Hepatocyte (in vitro differentiated cells): ENCODE measurements around the gene RBM47. TPM values are rescaled to one million over a fixed set of nuclear protein-coding genes. Genes with fewer than 3 reads are reported as not detected.
"Not testable (repeated sequence)": the region's sequence is repeated elsewhere in the genome, so short reads cannot be mapped to it uniquely, and the experiment has no call there.

Experiments
- DNase-seq: peaks from one replicate; pipeline ENCODE4 v3.0.0-alpha.2; 2016; ENCODE audit warnings: low spot score
- H2AFZ ChIP-seq: fragments of 200-600 bp; sonication (generic); 2 replicates; pipeline ENCODE4 v1.6.0; 2016; ENCODE audit warnings: antibody characterized with exemption, mild to moderate bottlenecking
- H3K27ac ChIP-seq: fragments of 200-600 bp; sonication (generic); 2 replicates; pipeline ENCODE4 v1.5.1; 2016; ENCODE audit warnings: mild to moderate bottlenecking
- H3K27me3 ChIP-seq: fragments of 200-600 bp; sonication (generic); 2 replicates; pipeline ENCODE4 v1.6.1; 2016
- H3K36me3 ChIP-seq: fragments of 200-600 bp; sonication (generic); replicated peaks from 2 replicates; pipeline ENCODE4 v1.5.1; 2016; ENCODE audit warnings: low read depth; ENCODE audit not compliant: insufficient read depth
- H3K4me1 ChIP-seq: fragments of 200-600 bp; sonication (generic); 2 replicates; pipeline ENCODE4 v1.5.1; 2016; ENCODE audit warnings: mild to moderate bottlenecking, moderate library complexity; ENCODE audit not compliant: insufficient read depth
- H3K4me2 ChIP-seq: fragments of 200-600 bp; sonication (generic); 2 replicates; pipeline ENCODE4 v1.6.0; 2016
- H3K4me3 ChIP-seq: fragments of 200-600 bp; sonication (generic); 2 replicates; pipeline ENCODE4 v1.5.1; 2016; ENCODE audit warnings: mild to moderate bottlenecking
- H3K79me2 ChIP-seq: fragments of 200-600 bp; sonication (generic); 2 replicates; pipeline ENCODE4 v1.6.0; 2017; ENCODE audit warnings: mild to moderate bottlenecking
- H3K9me2 ChIP-seq: fragments of 200-600 bp; sonication (generic); replicated peaks from 2 replicates; pipeline ENCODE4 v1.6.0; 2017; ENCODE audit warnings: mild to moderate bottlenecking; ENCODE audit not compliant: insufficient read depth
- H3K9me3 ChIP-seq: fragments of 200-600 bp; sonication (generic); 2 replicates; pipeline ENCODE4 v1.5.1; 2016; ENCODE audit warnings: low read depth, mild to moderate bottlenecking
- H4K20me1 ChIP-seq: fragments of 200-600 bp; sonication (generic); 2 replicates; pipeline ENCODE4 v1.6.0; 2016; ENCODE audit warnings: mild to moderate bottlenecking; ENCODE audit not compliant: insufficient read depth, poor library complexity, severe bottlenecking
- EZH2 ChIP-seq: fragments of 200-600 bp; sonication (generic); IDR thresholded peaks from 2 replicates; pipeline ENCODE4 v1.6.1; 2016; ENCODE audit warnings: antibody characterized with exemption, mild to moderate bottlenecking, borderline replicate concordance
- EZH2phosphoT487 ChIP-seq: fragments of 200-600 bp; sonication (generic); IDR thresholded peaks from one replicate; pipeline ENCODE4 v1.6.1; 2018; ENCODE audit warnings: antibody characterized with exemption, mild to moderate bottlenecking, low read depth, moderate library complexity; ENCODE audit not compliant: unreplicated experiment, severe bottlenecking
- WGBS: methylation state at CpG from one replicate; pipeline ENCODE4 v1.1.6; 2016; ENCODE audit warnings: low lambda C conversion rate; ENCODE audit errors: missing lambda C conversion rate; 5-methylcytosine and 5-hydroxymethylcytosine counted together
- polyA plus RNA-seq: library from polyadenylated mRNA; unstranded; fragments of >200 nt; fragmentation: Nextera tagmentation; extraction: Ambion mirVana; gene quantifications from 2 replicates; pipeline ENCODE4 v1.2.1, GENCODE V29; 2016
- total RNA-seq: library from RNA; depleted of rRNA; stranded (reverse); fragments of >200 nt; gene quantifications from 2 replicates; pipeline ENCODE4 v1.2.3, GENCODE V29; 2014
- TF ChIP-seq, protein P1 (sequence below): fragments of 200-600 bp; sonication (generic); IDR thresholded peaks from 2 replicates; pipeline ENCODE4 v1.5.1; 2016; ENCODE audit warnings: antibody characterized with exemption, mild to moderate bottlenecking; ENCODE audit not compliant: poor library complexity

The RBM47 gene
- total and polyA plus RNA-seq, 2 experiments from 2014 or later: 49.8 to 137 TPM

DNA sequence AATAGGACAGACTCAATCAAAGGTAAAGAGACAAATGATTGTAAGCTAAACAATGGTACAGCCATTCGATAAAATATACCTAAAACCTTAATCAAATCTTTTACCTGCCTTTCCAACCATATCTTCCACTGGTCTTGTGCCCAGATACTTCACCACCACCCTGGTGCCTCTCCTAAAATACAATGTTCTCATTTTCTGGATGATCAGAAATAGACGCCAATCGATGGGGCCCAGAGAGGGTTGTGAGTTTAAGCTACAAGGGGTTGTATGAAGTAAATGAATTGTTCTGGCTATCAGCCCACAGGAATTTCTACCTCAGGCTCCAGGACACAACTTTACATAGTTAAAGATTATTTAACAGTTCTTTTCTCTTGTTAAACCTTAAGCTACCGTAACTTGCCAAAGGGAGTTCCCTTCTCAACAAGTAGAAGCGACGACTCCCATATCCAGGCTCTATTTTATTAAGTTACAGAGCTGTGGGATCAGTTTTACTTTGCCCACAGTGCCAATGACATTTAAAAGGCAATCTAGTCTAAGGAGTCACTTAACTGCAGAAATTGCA is 195.5 kb downstream of the RBM47 start:
- 84% methylated on average over 6 of the region's 6 CpGs for WGBS
- H3K79me2 ChIP-seq: peaks cover 55% of the 10 kb centered on the region
- H3K4me2 ChIP-seq: no peak overlapping the region
- no peak overlapping the region for H3K4me3 ChIP-seq
- no peak for DNase-seq
- H3K27ac ChIP-seq: no peak overlapping the region
- no peaks in the 10 kb centered on the region for H3K9me3 ChIP-seq
- H4K20me1 ChIP-seq: peaks cover 7% of the 10 kb centered on the region
- no peak for TF ChIP-seq EZH2
- TF ChIP-seq EZH2phosphoT487: no peak
- TF ChIP-seq, protein P1, sequence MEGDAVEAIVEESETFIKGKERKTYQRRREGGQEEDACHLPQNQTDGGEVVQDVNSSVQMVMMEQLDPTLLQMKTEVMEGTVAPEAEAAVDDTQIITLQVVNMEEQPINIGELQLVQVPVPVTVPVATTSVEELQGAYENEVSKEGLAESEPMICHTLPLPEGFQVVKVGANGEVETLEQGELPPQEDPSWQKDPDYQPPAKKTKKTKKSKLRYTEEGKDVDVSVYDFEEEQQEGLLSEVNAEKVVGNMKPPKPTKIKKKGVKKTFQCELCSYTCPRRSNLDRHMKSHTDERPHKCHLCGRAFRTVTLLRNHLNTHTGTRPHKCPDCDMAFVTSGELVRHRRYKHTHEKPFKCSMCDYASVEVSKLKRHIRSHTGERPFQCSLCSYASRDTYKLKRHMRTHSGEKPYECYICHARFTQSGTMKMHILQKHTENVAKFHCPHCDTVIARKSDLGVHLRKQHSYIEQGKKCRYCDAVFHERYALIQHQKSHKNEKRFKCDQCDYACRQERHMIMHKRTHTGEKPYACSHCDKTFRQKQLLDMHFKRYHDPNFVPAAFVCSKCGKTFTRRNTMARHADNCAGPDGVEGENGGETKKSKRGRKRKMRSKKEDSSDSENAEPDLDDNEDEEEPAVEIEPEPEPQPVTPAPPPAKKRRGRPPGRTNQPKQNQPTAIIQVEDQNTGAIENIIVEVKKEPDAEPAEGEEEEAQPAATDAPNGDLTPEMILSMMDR: no peak
- no peaks in the 10 kb centered on the region for H3K4me1 ChIP-seq
- no peaks in the 10 kb centered on the region for H3K9me2 ChIP-seq
- no peaks in the 10 kb centered on the region for H3K27me3 ChIP-seq
- H3K36me3 ChIP-seq: no peaks in the 10 kb centered on the region
- no peak overlapping the region for H2AFZ ChIP-seq

DNA sequence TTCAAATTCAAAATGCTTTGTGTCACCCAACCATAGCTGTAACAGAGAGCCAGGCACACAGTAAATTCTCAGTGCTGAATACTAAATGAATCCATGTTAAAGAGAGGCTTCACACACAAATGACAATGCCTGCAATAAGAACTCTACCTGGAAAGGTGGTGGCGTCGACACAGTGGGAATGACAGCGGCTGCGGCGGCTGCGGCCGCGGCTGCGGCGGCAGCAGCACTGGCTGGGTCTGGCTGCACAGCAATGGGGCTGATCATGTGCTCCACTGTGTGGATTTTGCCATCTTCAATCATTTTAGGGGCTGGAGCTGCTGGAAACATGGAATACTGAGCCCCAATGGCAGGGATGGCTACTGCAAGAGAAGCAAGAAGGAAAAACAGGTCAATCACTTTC is 197.2 kb downstream of the RBM47 start:
- no peak overlapping the region for H2AFZ ChIP-seq
- no peak overlapping the region for H3K4me2 ChIP-seq
- no peak overlapping the region for H3K4me3 ChIP-seq
- H3K27ac ChIP-seq: no peak overlapping the region
- no peaks in the 10 kb centered on the region for H3K36me3 ChIP-seq
- H3K27me3 ChIP-seq: no peaks in the 10 kb centered on the region
- peaks cover 7% of the 10 kb centered on the region for H4K20me1 ChIP-seq
- no peaks in the 10 kb centered on the region for H3K4me1 ChIP-seq
- peaks cover 48% of the 10 kb centered on the region for H3K79me2 ChIP-seq
- DNase-seq: no peak
- WGBS: 99% methylated on average over 10 of the region's 10 CpGs
- TF ChIP-seq EZH2: no peak
- TF ChIP-seq, protein P1: no peak
- TF ChIP-seq EZH2phosphoT487: no peak
- no peaks in the 10 kb centered on the region for H3K9me2 ChIP-seq
- no peaks in the 10 kb centered on the region for H3K9me3 ChIP-seq

DNA sequence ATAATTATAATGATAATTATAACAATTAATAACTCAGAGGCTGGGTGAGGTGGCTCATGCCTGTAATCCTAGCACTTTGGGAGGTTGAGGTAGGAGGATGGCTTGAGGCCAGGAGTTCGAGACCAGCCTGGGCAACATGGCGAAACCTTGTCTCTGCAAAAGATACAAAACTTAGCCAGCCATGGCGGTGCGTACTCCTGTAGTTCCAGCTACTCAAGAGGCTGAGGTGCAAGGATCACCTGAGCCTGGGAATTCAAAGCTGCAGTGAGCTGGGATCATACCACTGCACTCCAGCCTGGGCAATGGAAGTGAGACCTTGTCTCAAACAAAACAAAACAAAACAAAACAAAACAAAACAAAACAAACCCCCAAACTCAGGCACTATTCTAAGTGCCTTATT is 201.8 kb downstream of the RBM47 start:
- 89% methylated on average over 4 of the region's 4 CpGs for WGBS
- not testable (repeated sequence) for H3K9me2 ChIP-seq

DNA sequence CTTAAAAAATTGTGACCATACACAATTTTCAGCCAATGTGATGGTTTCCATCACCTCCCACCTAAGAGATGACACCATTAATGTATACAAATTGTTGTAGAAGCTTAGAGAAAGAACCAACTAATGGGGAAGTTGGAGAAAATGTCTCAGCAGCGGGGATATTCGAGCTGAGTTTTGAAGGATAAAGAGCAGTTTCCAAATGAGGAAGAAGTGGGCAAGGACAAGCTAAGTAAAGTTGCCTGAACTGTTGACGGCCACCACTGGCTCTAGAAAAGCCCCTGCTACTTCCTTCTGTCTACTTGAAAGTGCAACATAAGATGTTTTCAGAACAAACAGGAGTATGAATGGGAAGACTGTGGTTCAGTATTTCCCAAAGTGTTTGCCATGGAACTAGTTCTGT is 202.5 kb downstream of the RBM47 start:
- 77% methylated on average over 3 of the region's 3 CpGs for WGBS
- H3K27ac ChIP-seq: no peak overlapping the region

More for the DNA sequence above, 201.8 kb downstream of the RBM47 start:
- not testable (repeated sequence) for H3K9me3 ChIP-seq, H3K27me3 ChIP-seq, H2AFZ ChIP-seq, H3K4me2 ChIP-seq, H3K27ac ChIP-seq, H3K36me3 ChIP-seq, H4K20me1 ChIP-seq, DNase-seq, H3K4me1 ChIP-seq, H3K4me3 ChIP-seq
- H3K79me2 ChIP-seq: peaks cover 25% of the 10 kb centered on the region

More for the DNA sequence above, 202.5 kb downstream of the RBM47 start:
- H4K20me1 ChIP-seq: no peaks in the 10 kb centered on the region
- peaks cover 5% of the 10 kb centered on the region for H3K4me1 ChIP-seq
- no peak for DNase-seq
- H2AFZ ChIP-seq: no peak overlapping the region
- no peaks in the 10 kb centered on the region for H3K9me2 ChIP-seq
- no peaks in the 10 kb centered on the region for H3K27me3 ChIP-seq
- H3K36me3 ChIP-seq: no peaks in the 10 kb centered on the region
- no peak overlapping the region for H3K4me3 ChIP-seq
- H3K9me3 ChIP-seq: no peaks in the 10 kb centered on the region
- TF ChIP-seq EZH2: no peak
- TF ChIP-seq, protein P1: no peak
- TF ChIP-seq EZH2phosphoT487: no peak
- no peak overlapping the region for H3K4me2 ChIP-seq
- H3K79me2 ChIP-seq: peaks cover 25% of the 10 kb centered on the region
